Epithelial cell of proximal tubule (primary cell): ENCODE results near the gene KSR1. TPM values are rescaled to one million over a fixed set of nuclear protein-coding genes. Genes with fewer than 3 reads are reported as not detected.
"Not testable (repeated sequence)": the region's sequence is repeated elsewhere in the genome, so short reads cannot be mapped to it uniquely, and the experiment has no call there.

Experiments used
- DNase-seq: peaks from one replicate; pipeline ENCODE4 v3.0.0-alpha.2; 2011; ENCODE audit warnings: low read depth
- H3K4me3 ChIP-seq: 2 replicates; pipeline ENCODE4 v1.5.1; 2011; ENCODE audit warnings: low read depth, mild to moderate bottlenecking, low read length
- CTCF ChIP-seq: conservative IDR thresholded peaks from 2 replicates; pipeline ENCODE4 v1.5.1; 2012; ENCODE audit warnings: low read depth, mild to moderate bottlenecking, low read length
- total RNA-seq: library from RNA; depleted of rRNA; stranded (reverse); fragments of >200 nt; gene quantifications from 2 replicates; pipeline ENCODE4 v1.2.3, GENCODE V29; 2015

The KSR1 gene
- total RNA-seq, 1 donor from 2014 or later: 19.9 TPM

- H3K4me3 ChIP-seq: no peak overlapping the region
- DNase-seq: no peak
- peak; percentile 74 for TF ChIP-seq CTCF
These were observed 195.4 kb downstream of the KSR1 start for GRCh38 chr17:27651411-27652345.

DNA sequence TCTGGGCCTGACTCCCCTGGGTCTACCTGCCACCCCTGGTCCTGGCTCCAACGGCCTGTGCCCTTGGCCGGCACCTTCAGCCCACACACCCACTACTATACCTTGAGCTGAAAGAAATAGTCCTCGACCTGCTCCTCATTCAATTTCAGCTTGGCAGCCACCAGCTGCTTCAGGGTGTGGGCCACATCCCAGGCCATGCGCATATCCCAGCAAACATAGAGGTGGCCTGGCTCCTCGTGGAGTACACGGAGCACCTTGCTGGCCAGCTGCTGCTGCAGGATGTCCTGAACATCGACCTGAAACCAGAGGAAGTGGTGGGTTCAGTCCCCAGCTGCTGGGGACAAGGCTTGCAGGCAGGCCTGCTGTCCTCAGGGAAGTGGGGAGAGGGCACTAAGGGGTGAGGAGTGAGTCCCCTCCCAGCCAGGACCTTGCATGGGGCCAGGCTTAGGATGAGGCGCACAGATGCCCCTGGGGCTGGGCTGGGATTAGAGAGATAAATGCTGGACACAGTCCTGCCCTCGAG is 197.3 kb downstream of the KSR1 start:
- DNase-seq, H3K4me3 ChIP-seq: not testable (repeated sequence)

GRCh38 chr17:27654136-27654535 is 197.9 kb downstream of the KSR1 start:
- TF ChIP-seq CTCF: no peak
- no peak overlapping the region for H3K4me3 ChIP-seq
- DNase-seq: no peak

DNA sequence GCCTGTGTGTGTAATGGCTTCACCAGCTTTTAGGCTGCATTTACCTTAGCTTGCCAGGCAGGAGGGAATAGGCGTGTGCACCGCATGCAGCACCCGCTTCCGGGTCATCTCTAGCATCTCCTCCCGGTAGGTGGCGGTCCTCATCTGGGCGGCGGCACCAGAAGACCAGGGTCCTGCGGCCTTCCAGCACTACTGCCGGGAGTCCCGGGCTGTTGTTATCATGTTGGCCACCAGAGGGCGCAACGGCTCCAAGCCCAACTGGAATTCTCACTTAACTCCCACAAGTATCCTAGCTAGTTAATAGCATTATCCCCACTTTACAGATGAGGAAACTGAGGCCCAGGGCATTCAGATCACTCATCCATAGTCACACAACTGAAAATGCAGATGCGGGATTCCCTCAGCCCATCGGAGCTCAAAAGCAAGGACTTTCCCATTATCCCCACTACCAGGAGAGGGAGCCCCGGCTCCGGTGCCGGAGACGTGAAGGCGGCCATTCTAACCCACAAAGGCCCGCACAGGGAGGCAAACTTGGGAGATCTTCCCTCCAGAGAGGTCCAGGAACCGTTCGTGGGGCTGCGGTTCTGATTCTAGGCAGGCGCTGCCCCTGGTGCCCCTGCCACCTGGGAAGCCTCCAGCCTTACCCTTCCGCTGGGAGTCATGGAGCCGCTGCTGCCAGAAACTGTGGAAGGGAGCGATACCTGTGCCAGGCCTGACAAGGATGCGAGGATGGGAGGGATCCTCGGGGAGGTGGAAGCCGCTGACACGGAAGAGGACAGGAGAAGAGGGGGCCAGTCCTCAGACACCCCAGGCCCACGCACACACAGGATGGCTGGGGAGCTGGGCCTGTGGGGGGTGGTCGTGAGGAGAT is 198.6 kb downstream of the KSR1 start:
- no peak overlapping the region for H3K4me3 ChIP-seq
- no peak for DNase-seq
- peak; percentile 90 for TF ChIP-seq CTCF

- DNase-seq, H3K4me3 ChIP-seq: not testable (repeated sequence)
These were observed 199.4 kb downstream of the KSR1 start for GRCh38 chr17:27655525-27656111.

- DNase-seq: not testable (repeated sequence)
These were observed 200.4 kb downstream of the KSR1 start for GRCh38 chr17:27656620-27657019.

DNA sequence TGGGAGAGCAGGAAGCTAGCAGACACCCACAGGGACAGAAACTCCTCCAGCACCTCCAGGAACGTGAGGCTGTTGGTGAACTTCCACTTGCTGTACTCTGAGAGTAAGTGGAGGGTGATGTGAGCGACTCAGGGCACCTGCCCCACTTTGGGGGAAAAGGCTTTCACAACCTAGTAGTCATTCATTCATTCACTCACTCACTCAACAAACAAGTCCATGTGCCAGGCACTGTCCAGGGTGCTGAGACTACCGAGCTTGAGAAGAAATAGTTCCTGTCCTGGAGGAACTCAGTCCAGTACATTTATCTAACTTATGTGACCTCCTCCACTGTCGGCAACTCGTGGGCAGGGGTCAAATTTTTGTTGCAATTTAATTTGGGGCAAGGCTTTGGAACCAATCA is 201.4 kb downstream of the KSR1 start:
- DNase-seq: no peak
- H3K4me3 ChIP-seq: no peak overlapping the region
- no peak for TF ChIP-seq CTCF

More at GRCh38 chr17:27656620-27657019, 200.4 kb downstream of the KSR1 start:
- not testable (repeated sequence) for H3K4me3 ChIP-seq

DNA sequence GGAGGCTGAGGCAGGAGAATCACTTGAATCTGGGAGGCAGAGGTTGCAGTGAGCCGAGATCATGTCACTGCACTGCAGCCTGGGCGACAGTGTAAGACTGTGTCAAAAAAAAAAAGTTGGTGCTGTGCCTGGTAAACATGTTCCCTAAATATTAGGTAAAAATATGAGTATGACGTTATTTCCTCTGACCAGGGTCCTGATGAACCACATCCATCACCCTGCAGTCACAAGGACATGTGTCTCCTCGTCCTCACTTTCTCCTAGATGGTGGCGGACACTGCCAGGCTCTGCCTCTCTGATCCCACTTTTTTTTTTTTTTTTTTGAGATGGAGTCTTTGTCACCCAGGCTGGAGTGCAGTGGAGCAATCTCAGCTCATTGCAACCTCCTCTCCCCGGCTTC is 203.4 kb downstream of the KSR1 start:
- no peak overlapping the region for H3K4me3 ChIP-seq
- no peak for TF ChIP-seq CTCF
- no peak for DNase-seq
